ENCODE data around the gene CPPED1. TPM values are rescaled to one million over a fixed set of nuclear protein-coding genes. Genes with fewer than 3 reads are reported as not detected.

The CPPED1 gene
- total RNA-seq, 1 donor from 2014 or later: 4.4 TPM

- Mint-ChIP-seq H3K4me1 (peaks cover 4% of the 10 kb centered on the region), H3K9me3 (no peaks in the 10 kb centered on the region), H3K27ac (no peak overlapping the region), H3K36me3 (ENCODE audit: low read depth) (peaks cover 5% of the 10 kb centered on the region), H3K27me3 (no peaks in the 10 kb centered on the region), H3K4me3 (no peak overlapping the region)
- DNase-seq: peak; percentile 61
- intact Hi-C loops (cut with micrococcal nuclease): no loop called here
Observed at GRCh38 chr16:12688951-12689850, 114.5 kb downstream of the CPPED1 start.

DNA sequence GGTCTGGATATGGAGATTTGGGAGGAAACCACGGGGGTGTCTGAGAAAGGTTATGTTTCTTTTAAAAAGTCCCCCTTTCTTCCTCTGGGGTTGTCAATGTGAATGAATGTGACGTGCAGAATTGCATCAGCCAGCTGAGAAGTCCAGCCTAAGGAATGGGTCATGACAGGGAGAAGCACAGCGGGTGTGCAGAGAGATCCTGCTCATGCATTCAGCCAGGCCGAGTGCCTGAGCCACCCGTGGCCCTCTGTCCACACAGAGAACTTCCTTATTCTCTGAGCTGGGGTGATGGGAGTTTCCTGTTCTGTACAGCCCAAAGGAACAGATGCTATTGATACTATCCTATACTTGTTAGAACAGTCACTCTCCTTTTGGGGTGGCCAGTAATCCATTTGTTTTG lies 117.9 kb downstream of the CPPED1 start:
- H3K27ac Mint-ChIP-seq: no peak overlapping the region
- H3K4me1 Mint-ChIP-seq: peaks cover 4% of the 10 kb centered on the region
- peaks cover 2% of the 10 kb centered on the region for H3K36me3 Mint-ChIP-seq (ENCODE audit: low read depth)
- no peak overlapping the region for H3K4me3 Mint-ChIP-seq
- intact Hi-C loops (cut with micrococcal nuclease): no loop called here
- no peaks in the 10 kb centered on the region for H3K9me3 Mint-ChIP-seq
- H3K27me3 Mint-ChIP-seq: no peaks in the 10 kb centered on the region
- no peak for DNase-seq

DNA sequence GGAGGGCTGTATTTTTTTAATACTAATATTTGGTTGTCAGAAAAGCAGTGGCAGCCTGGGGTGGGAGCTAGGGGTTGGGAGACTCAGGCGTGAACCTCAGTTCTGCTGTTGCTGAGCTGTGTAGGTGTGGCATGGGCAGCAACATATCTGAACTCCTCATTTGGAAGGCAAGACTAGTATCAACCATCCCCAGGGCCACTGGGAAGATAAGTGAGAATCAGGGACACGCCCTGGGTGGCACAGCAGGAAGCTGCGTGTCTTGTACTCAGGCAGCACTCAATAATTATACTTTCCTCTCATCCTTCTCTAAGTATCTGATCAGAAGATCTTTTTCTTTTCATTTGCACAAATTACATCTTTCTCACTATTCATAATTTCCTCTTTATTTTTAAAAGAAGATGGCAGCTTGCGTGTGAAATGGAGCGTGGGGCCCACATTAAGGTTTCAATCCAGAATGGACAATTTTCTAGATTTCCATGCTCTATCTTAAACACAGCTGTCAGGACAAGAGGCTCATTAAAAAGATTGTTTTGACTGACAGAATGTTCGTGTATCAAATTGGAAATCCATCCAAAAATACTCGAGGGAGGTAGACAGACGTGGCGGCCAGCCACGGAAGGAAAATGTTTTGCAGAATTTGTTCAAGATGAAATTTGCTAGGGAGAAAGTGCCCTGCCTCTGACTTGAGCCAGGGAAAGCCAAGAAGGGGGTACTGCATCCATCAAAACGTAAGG lies 121.1 kb downstream of the CPPED1 start:
- no peak for DNase-seq
- no peak overlapping the region for H3K4me3 Mint-ChIP-seq
- peaks cover 6% of the 10 kb centered on the region for H3K4me1 Mint-ChIP-seq
- no peak overlapping the region for H3K27ac Mint-ChIP-seq
- intact Hi-C loops (cut with micrococcal nuclease): no loop called here
- H3K27me3 Mint-ChIP-seq: no peaks in the 10 kb centered on the region
- H3K36me3 Mint-ChIP-seq (ENCODE audit: low read depth): no peaks in the 10 kb centered on the region
- no peaks in the 10 kb centered on the region for H3K9me3 Mint-ChIP-seq

DNA sequence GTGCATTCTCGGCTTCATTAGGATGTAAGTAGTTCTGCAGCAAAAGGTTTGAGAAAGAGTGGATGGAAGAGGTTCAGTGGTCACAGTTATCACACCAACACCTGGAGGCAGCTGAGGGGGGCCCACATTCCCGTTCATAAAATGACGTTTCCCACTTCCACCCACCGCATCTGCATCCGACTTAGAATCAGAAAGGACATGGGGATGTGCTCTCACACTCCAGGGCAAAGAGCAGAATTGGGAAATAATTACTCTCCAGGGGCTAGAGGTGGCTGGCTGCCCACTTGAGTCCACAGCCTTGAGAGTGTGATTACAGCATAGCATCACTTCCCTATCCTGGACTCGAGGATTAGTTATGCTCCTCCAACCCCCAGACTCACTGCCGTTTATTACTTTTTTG lies 122.0 kb downstream of the CPPED1 start:
- no peak for DNase-seq
- intact Hi-C loops (cut with micrococcal nuclease): no loop called here

GRCh38 chr16:12680531-12680930 lies 123.2 kb downstream of the CPPED1 start:
- intact Hi-C loops (cut with micrococcal nuclease): no loop called here
- Mint-ChIP-seq H3K9me3 (no peaks in the 10 kb centered on the region), H3K27ac (no peak overlapping the region), H3K4me1 (peaks cover 21% of the 10 kb centered on the region), H3K36me3 (ENCODE audit: low read depth) (no peaks in the 10 kb centered on the region), H3K27me3 (no peaks in the 10 kb centered on the region), H3K4me3 (no peak overlapping the region)
- no peak for DNase-seq

More for the DNA sequence above, 122.0 kb downstream of the CPPED1 start:
- Mint-ChIP-seq H3K4me3 (no peak overlapping the region), H3K4me1 (peaks cover 15% of the 10 kb centered on the region), H3K36me3 (ENCODE audit: low read depth) (no peaks in the 10 kb centered on the region), H3K9me3 (no peaks in the 10 kb centered on the region), H3K27ac (no peak overlapping the region), H3K27me3 (no peaks in the 10 kb centered on the region)

- no peaks in the 10 kb centered on the region for H3K9me3 Mint-ChIP-seq
- intact Hi-C loops (cut with micrococcal nuclease): no loop called here
- H3K27ac Mint-ChIP-seq: no peak overlapping the region
Observed at GRCh38 chr16:12679660-12680272, 123.9 kb downstream of the CPPED1 start.

GRCh38 chr16:12678983-12679382 lies 124.7 kb downstream of the CPPED1 start:
- no peaks in the 10 kb centered on the region for H3K27me3 Mint-ChIP-seq
- intact Hi-C loops (cut with micrococcal nuclease): no loop called here
- no peak overlapping the region for H3K27ac Mint-ChIP-seq
- H3K4me1 Mint-ChIP-seq: peaks cover 23% of the 10 kb centered on the region
- DNase-seq: no peak
- H3K36me3 Mint-ChIP-seq (ENCODE audit: low read depth): peaks cover 2% of the 10 kb centered on the region
- H3K9me3 Mint-ChIP-seq: no peaks in the 10 kb centered on the region
- no peak overlapping the region for H3K4me3 Mint-ChIP-seq

More at GRCh38 chr16:12679660-12680272, 123.9 kb downstream of the CPPED1 start:
- H3K4me3 Mint-ChIP-seq: no peak overlapping the region
- no peak for DNase-seq
- H3K4me1 Mint-ChIP-seq: peaks cover 21% of the 10 kb centered on the region
- no peaks in the 10 kb centered on the region for H3K36me3 Mint-ChIP-seq (ENCODE audit: low read depth)
- no peaks in the 10 kb centered on the region for H3K27me3 Mint-ChIP-seq

DNA sequence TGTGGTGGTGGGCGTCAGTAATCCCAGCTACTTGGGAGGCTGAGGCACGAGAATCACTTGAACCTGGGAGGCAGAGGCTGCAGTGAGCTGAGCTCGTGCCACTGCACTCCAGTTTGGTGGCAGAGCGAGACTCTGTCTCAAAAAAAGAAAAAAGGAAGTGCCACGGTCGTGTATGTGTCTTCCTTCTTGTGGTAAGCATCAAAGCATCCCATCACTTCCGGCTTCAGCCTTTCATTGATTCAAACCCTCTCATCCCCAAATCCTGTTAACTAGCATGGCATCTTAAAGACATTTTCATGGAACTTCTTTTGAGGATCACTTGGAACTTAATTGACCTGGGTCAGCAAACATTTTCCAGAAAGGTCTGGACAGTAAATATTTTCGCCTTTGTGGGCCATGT lies 126.2 kb downstream of the CPPED1 start:
- peaks cover 23% of the 10 kb centered on the region for H3K4me1 Mint-ChIP-seq
- intact Hi-C loops (cut with micrococcal nuclease): no loop called here
- no peaks in the 10 kb centered on the region for H3K9me3 Mint-ChIP-seq
- H3K27ac Mint-ChIP-seq: no peak overlapping the region
- DNase-seq: peak; percentile 57
- peaks cover 2% of the 10 kb centered on the region for H3K36me3 Mint-ChIP-seq (ENCODE audit: low read depth)
- H3K4me3 Mint-ChIP-seq: peak overlapping the region; percentile 38
- H3K27me3 Mint-ChIP-seq: no peaks in the 10 kb centered on the region

- H3K27me3 Mint-ChIP-seq: no peaks in the 10 kb centered on the region
- H3K4me3 Mint-ChIP-seq: no peak overlapping the region
- peaks cover 2% of the 10 kb centered on the region for H3K36me3 Mint-ChIP-seq (ENCODE audit: low read depth)
- no peaks in the 10 kb centered on the region for H3K9me3 Mint-ChIP-seq
- DNase-seq: no peak
- no peak overlapping the region for H3K27ac Mint-ChIP-seq
- peaks cover 23% of the 10 kb centered on the region for H3K4me1 Mint-ChIP-seq
- intact Hi-C loops (cut with micrococcal nuclease): no loop called here
Observed at GRCh38 chr16:12675852-12676251, 127.8 kb downstream of the CPPED1 start.

- peaks cover 23% of the 10 kb centered on the region for H3K4me1 Mint-ChIP-seq
- intact Hi-C loops (cut with micrococcal nuclease): no loop called here
- no peaks in the 10 kb centered on the region for H3K27me3 Mint-ChIP-seq
- DNase-seq: no peak
- no peak overlapping the region for H3K27ac Mint-ChIP-seq
- H3K9me3 Mint-ChIP-seq: peaks cover 4% of the 10 kb centered on the region
- no peak overlapping the region for H3K4me3 Mint-ChIP-seq
- H3K36me3 Mint-ChIP-seq (ENCODE audit: low read depth): peaks cover 4% of the 10 kb centered on the region
Observed at GRCh38 chr16:12675046-12675445, 128.6 kb downstream of the CPPED1 start.

- no peak for DNase-seq
- intact Hi-C loops (cut with micrococcal nuclease): no loop called here
- Mint-ChIP-seq H3K4me3 (no peak overlapping the region), H3K9me3 (peaks cover 4% of the 10 kb centered on the region), H3K27ac (no peak overlapping the region), H3K4me1 (peaks cover 23% of the 10 kb centered on the region), H3K27me3 (no peaks in the 10 kb centered on the region), H3K36me3 (ENCODE audit: low read depth) (peaks cover 4% of the 10 kb centered on the region)
Observed at GRCh38 chr16:12674524-12674923, 129.2 kb downstream of the CPPED1 start.

DNA sequence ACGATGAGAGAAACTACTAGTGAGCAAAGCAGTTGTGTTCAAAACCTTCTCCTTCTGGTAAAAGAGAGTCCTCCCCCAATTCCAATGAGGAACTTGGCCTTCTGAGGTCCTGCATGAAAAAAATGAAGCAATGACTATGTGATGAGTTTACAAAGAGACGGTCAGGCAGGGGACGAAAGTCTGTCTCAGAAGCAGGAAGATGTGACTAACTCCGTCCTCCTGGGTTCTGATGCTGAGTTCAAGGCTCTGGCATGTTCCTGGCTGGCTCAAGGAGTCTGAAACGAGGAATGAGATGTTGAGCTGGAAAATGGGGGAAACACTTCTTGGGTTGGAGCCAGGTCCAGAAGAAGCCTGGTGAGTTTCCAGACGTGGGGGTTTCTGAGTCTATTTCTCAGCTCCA lies 129.6 kb downstream of the CPPED1 start:
- Mint-ChIP-seq H3K4me3 (no peak overlapping the region), H3K9me3 (peaks cover 4% of the 10 kb centered on the region), H3K36me3 (ENCODE audit: low read depth) (peaks cover 4% of the 10 kb centered on the region), H3K4me1 (peaks cover 23% of the 10 kb centered on the region), H3K27me3 (no peaks in the 10 kb centered on the region), H3K27ac (no peak overlapping the region)
- no peak for DNase-seq
- intact Hi-C loops (cut with micrococcal nuclease): no loop called here

DNA sequence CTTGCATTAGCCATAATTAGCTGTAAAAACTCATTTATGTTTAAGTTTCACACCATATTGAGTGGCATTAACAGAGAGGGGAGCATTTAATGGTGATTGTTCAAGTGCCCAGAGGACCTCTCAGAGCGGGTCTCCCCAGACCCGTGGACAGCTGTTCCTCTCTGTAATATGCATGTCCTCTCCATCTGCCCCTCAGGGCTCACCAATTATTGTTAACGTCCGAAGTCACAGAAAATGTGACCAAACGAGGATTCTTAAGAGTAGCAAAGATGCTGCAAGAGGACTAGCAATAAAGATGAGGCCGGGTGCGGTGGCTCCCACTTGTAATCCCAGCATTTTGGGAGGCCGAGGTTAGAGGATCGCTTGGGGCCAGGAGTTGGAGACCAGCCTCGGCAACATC lies 130.2 kb downstream of the CPPED1 start:
- H3K36me3 Mint-ChIP-seq (ENCODE audit: low read depth): peaks cover 6% of the 10 kb centered on the region
- no peak overlapping the region for H3K4me3 Mint-ChIP-seq
- intact Hi-C loops (cut with micrococcal nuclease): no loop called here
- no peak overlapping the region for H3K27ac Mint-ChIP-seq
- DNase-seq: no peak
- peaks cover 23% of the 10 kb centered on the region for H3K4me1 Mint-ChIP-seq
- H3K27me3 Mint-ChIP-seq: no peaks in the 10 kb centered on the region
- peaks cover 4% of the 10 kb centered on the region for H3K9me3 Mint-ChIP-seq

- DNase-seq: no peak
- Mint-ChIP-seq H3K9me3 (peaks cover 4% of the 10 kb centered on the region), H3K27me3 (no peaks in the 10 kb centered on the region), H3K4me3 (no peak overlapping the region), H3K27ac (no peak overlapping the region), H3K4me1 (peaks cover 20% of the 10 kb centered on the region), H3K36me3 (ENCODE audit: low read depth) (peaks cover 6% of the 10 kb centered on the region)
- intact Hi-C loops (cut with micrococcal nuclease): no loop called here
Observed at GRCh38 chr16:12672986-12673385, 130.7 kb downstream of the CPPED1 start.
